CD4-positive, alpha-beta T cell treated with Interleukin-21 for 1 hour (primary cell): ENCODE results near the gene POLN.

Experiments
- DNase-seq: peaks from one replicate; pipeline ENCODE4 v3.0.0-alpha.2; 2020

POLN gene

GRCh38 chr4:2066571-2067445, 175.1 kb downstream of the POLN start:
- no peak for DNase-seq

- DNase-seq, result no peak
Observed at GRCh38 chr4:2066011-2066551, 175.8 kb downstream of the POLN start.

- no peak for DNase-seq
Observed at GRCh38 chr4:2065106-2065930, 176.6 kb downstream of the POLN start.

GRCh38 chr4:2064276-2064991, 177.5 kb downstream of the POLN start:
- DNase-seq, result no peak

- no peak for DNase-seq
Observed at GRCh38 chr4:2063557-2064275, 178.2 kb downstream of the POLN start.

DNA sequence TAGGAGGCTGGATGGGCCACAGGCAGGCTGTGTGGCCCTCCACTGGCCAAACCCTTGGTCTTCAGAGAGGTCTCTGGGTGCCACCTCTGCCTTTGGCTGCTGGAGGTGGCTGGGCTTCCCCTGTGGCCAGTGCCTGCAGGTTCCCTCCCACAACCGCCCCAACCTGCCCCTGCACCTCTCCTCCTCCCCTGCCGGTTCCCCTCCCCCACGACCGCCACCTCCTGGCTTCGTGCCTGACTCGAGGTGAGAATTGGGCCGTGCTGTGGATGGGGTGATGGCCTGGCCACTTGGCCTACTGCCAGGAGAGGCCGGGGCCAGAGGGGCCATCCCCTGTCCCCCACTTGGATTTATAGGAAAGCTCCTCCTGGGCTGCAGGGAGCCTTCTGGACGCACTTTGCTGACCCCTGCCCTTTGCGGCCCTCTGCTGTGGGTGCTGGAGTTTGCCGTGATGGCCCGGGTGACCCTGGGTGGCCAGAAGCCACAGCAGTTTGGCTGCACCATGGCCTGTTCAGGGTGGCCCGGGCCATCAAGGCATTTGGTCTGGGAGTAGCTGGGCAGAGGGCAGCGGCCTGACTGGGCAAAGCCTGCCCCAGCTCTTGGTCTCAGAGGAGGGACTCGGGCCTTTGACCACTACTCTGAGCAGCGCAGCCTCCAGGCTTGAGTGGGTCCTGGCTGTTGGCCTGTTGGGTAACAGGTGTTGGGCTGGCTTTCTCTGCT, 179.0 kb downstream of the POLN start:
- no peak for DNase-seq

GRCh38 chr4:2062168-2062807, 179.6 kb downstream of the POLN start:
- no peak for DNase-seq

DNA sequence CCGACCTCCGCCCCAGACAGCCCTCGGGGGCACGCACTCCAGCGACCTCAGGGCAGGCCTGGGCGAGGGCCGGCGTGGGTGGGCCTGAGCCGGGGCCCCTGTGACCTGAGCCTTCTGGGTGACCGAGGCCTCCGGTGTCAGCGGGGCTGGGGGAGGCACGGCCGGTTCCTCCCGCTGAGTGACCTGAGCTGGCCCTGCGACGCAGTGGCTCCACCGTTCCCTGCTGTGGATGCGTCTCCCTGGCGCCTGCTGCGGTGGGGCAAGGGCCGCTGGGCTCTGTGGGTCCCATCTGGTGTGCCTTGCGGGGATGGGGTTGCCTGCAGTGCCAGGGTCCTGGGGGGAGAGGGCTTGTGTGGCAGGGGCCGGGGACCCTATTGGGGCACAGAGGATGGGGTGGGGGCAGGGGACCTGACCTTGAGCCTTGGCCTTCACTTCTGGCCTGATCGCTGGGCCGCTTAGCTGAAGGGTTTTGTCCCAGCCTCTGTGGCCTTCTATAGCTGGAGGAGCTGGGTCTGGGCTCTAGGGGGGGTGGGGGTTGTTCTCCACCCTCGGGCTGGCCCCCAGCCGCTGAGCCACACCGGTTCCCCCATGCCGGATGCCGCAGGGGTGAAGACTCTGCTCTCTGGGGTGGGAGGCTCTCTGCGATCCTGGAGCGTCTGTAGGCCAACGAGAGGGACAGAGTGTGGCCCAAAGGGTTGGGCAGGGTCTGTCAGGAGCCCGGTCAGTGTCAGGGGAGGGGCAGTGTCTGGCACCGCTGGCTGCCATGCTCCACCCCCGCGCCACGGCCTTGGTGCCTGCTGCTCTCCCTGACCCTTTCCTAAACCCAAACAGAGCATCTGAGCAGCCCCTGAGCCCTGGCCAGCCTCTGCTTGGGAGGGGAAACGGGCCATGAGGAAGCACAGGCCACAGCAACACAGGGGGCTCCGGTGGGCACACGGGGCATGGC, 180.5 kb downstream of the POLN start:
- DNase-seq, result no peak

DNA sequence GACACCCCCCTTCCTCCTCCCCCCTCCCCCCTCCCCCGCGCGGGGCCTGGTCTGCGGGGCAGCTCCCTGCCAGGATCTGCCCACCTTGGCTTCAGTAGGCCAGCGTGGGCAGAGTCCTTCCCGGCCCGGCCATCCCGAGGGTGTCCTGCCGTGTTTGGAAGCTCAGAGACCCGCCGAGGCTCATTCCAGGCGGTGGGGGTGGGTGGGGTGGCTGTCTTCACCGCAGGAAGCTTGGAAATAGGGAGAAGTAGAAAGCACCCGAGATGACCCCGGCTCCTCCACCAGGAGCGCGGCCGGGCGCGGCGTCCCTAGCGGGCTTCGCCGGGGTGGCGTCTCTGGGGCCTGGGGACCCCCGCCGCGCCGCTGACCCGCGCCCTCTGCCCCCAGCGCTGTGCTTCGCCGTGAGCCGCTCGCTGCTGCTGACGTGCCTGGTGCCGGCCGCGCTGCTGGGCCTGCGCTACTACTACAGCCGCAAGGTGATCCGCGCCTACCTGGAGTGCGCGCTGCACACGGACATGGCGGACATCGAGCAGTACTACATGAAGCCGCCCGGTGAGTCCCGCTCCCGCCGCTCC, 181.2 kb downstream of the POLN start:
- DNase-seq, result no peak

GRCh38 chr4:2059726-2060602, 182.0 kb downstream of the POLN start:
- DNase-seq, result no peak

DNA sequence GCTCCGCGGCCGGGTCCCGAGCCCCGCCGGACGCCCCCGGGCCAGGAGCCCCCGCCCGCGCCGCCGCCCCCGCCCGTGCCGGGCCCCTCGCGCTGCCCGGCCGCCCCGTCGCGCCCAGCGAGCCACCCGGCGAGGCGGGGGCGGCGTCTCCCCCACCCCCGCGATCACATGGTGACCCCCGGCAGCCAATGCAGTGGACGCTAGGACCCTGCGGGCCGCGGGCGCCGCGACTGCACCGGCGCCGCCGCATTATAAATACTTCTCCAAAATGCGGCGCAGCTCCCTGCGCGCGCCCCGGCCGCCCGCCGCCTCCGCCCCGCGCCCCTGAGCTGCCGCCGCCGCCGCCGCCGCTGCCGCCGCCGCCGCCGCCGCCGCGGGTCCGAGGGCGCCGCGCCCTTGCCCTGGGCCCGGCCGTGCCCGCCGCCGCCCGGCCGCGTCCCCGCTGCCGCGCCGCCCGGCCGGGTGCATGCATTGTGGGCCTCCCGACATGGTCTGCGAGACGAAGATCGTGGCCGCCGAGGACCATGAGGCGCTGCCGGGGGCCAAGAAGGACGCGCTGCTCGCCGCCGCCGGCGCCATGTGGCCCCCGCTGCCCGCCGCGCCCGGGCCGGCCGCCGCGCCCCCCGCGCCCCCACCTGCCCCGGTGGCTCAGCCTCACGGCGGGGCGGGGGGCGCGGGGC, 182.7 kb downstream of the POLN start, which contains the start of gene NAT8L:
Gene NAT8L, plus strand, starts transcription at position 282 of the 680 bp plus-strand sequence. Its CDS starts 185 bp downstream, at position 467.
- no peak for DNase-seq

- no peak for DNase-seq
Observed at GRCh38 chr4:2058264-2059045, 183.5 kb downstream of the POLN start.

DNA sequence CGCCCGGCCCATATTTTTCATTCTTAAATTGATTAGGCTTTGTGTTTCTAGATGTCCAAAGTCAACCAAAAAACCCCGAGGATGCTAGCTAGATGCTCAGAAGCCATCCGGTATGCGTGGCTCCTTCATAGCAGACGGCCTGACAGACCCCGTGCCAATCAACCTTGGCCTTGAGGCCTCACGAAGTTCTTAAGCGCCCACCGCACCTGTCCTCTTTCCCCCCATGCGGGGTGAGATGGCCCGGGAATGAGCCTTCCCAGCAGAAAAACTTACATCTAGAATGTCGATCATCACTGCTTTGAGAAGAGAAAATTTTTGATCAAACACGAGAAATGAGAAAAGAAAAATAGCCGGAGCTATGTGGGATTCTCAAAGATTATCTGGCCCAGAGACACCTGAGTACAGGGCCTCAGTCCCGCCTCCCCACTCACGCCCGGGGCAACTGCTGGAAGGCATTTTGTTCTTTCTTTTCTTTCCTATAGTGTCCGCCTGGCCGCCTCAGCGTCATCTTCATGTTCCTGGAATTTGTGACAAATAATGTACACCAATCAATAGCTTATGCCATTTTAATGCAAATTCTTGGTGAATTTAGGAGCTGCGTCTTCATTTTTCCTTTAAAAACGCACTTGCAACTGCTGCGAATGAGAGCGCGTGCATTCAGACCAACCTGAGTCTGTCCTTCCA, 184.4 kb downstream of the POLN start:
- DNase-seq, result no peak

GRCh38 chr4:2054217-2054616, 187.7 kb downstream of the POLN start:
- DNase-seq, result no peak

DNA sequence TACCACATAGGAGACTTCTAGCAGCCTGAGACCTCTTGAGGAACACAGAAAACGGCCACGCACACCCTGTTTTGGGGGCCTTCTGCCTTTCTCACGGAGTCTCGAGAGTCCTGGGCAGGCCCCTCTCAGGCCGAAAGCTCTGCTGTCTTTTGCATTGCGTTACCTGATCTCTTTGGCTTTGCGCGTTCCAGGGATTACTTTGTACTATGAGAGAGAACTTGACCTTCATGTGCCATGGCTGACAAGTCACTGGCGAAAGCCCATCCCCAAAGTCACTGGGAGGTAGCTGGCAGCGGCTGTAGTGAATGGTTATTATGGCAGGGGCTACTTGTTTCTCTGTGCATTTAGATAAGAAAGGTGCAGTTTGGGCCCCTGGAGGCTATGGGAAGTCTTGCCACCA, 190.8 kb downstream of the POLN start:
- DNase-seq, result no peak

- no peak for DNase-seq
Observed at GRCh38 chr4:2049811-2050210, 192.1 kb downstream of the POLN start.
